ENCODE results near the gene AFF3. TPM values are rescaled to one million over a fixed set of nuclear protein-coding genes. Genes with fewer than 3 reads are reported as not detected.

AFF3 gene
- total RNA-seq, 1 donor from 2014 or later, result 20.9 TPM

GRCh38 chr2:100009743-100010142 is 132.6 kb downstream of the AFF3 start:
- Mint-ChIP-seq H3K4me1 (peaks cover 12% of the 10 kb centered on the region), H3K4me3 (no peak overlapping the region), H3K9me3 (no peaks in the 10 kb centered on the region), H3K36me3 (ENCODE audit: low read depth) (peaks cover 7% of the 10 kb centered on the region), H3K27ac (ENCODE audit: unreplicated experiment) (no peak overlapping the region), H3K27me3 (ENCODE audit: low read depth) (peaks cover 5% of the 10 kb centered on the region)
- TF ChIP-seq, protein P1, sequence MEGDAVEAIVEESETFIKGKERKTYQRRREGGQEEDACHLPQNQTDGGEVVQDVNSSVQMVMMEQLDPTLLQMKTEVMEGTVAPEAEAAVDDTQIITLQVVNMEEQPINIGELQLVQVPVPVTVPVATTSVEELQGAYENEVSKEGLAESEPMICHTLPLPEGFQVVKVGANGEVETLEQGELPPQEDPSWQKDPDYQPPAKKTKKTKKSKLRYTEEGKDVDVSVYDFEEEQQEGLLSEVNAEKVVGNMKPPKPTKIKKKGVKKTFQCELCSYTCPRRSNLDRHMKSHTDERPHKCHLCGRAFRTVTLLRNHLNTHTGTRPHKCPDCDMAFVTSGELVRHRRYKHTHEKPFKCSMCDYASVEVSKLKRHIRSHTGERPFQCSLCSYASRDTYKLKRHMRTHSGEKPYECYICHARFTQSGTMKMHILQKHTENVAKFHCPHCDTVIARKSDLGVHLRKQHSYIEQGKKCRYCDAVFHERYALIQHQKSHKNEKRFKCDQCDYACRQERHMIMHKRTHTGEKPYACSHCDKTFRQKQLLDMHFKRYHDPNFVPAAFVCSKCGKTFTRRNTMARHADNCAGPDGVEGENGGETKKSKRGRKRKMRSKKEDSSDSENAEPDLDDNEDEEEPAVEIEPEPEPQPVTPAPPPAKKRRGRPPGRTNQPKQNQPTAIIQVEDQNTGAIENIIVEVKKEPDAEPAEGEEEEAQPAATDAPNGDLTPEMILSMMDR (conservative IDR thresholded peaks at IDR 0.05), result no peak
- DNase-seq (ENCODE audit: low read depth, low spot score), result no peak

GRCh38 chr2:100008956-100009355 is 133.4 kb downstream of the AFF3 start:
- peaks cover 5% of the 10 kb centered on the region for H3K27me3 Mint-ChIP-seq (ENCODE audit: low read depth)
- DNase-seq (ENCODE audit: low read depth, low spot score), result no peak
- no peak overlapping the region for H3K4me3 Mint-ChIP-seq
- H3K4me1 Mint-ChIP-seq, result peaks cover 6% of the 10 kb centered on the region
- TF ChIP-seq, protein P1 (conservative IDR thresholded peaks at IDR 0.05), result no peak
- H3K36me3 Mint-ChIP-seq (ENCODE audit: low read depth), result peaks cover 11% of the 10 kb centered on the region
- no peaks in the 10 kb centered on the region for H3K9me3 Mint-ChIP-seq
- no peak overlapping the region for H3K27ac Mint-ChIP-seq (ENCODE audit: unreplicated experiment)

- Mint-ChIP-seq H3K36me3 (ENCODE audit: low read depth) (peaks cover 11% of the 10 kb centered on the region), H3K4me3 (no peak overlapping the region), H3K27me3 (ENCODE audit: low read depth) (peaks cover 7% of the 10 kb centered on the region), H3K4me1 (peaks cover 6% of the 10 kb centered on the region), H3K27ac (ENCODE audit: unreplicated experiment) (no peak overlapping the region), H3K9me3 (no peaks in the 10 kb centered on the region)
- no peak for DNase-seq (ENCODE audit: low read depth, low spot score)
- TF ChIP-seq, protein P1 (conservative IDR thresholded peaks at IDR 0.05), result no peak
These were observed 135.9 kb downstream of the AFF3 start for GRCh38 chr2:100006516-100006915.

- Mint-ChIP-seq H3K27ac (ENCODE audit: unreplicated experiment) (no peak overlapping the region), H3K36me3 (ENCODE audit: low read depth) (peaks cover 11% of the 10 kb centered on the region), H3K4me3 (no peak overlapping the region), H3K4me1 (peaks cover 6% of the 10 kb centered on the region), H3K9me3 (no peaks in the 10 kb centered on the region), H3K27me3 (ENCODE audit: low read depth) (peaks cover 16% of the 10 kb centered on the region)
- no peak for DNase-seq (ENCODE audit: low read depth, low spot score)
- TF ChIP-seq, protein P1 (conservative IDR thresholded peaks at IDR 0.05), result no peak
These were observed 137.4 kb downstream of the AFF3 start for GRCh38 chr2:100004959-100005387.

DNA sequence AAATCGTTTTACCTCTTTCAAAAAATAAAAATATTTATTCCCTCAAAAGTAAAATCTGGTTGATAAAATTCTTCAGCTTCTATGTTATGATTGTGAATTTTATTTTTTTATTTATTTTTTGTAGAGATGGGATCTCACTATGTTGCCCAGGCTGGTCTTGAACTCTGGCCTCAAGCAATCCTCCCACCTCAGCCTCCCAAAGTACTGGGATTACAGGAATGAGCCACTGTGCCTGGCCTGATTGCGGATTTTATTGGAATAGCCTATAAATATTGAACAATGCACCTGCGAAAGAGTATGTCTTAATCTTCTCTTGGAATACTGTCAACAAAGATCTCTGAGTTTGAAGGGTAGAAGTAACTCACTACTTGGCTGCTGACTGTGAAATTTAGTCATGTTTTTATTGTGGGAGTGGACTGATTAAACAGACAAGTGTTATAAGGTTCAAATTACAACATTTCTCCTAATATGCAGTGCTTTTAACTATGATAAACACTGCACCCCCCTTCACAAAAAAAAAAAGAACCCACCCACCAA is 138.0 kb downstream of the AFF3 start:
- Mint-ChIP-seq H3K9me3 (no peaks in the 10 kb centered on the region), H3K4me3 (no peak overlapping the region), H3K27me3 (ENCODE audit: low read depth) (peaks cover 16% of the 10 kb centered on the region), H3K27ac (ENCODE audit: unreplicated experiment) (no peak overlapping the region), H3K36me3 (ENCODE audit: low read depth) (peaks cover 11% of the 10 kb centered on the region), H3K4me1 (peaks cover 2% of the 10 kb centered on the region)
- TF ChIP-seq, protein P1 (conservative IDR thresholded peaks at IDR 0.05), result no peak
- no peak for DNase-seq (ENCODE audit: low read depth, low spot score)
